ENCODE measurements around the gene CD300A. TPM values are rescaled to one million over a fixed set of nuclear protein-coding genes. Genes with fewer than 3 reads are reported as not detected.

Gene CD300A
- total and polyA plus RNA-seq, 5 donors from 2014 or later, result 0.39 to 4.8 (median 3.0) TPM

GRCh38 chr17:74521701-74522201, 55.3 kb downstream of the CD300A start:
- ATAC-seq (ENCODE audit: low read depth in 2 of 2), result peak in 1 of 2 donors; percentile 8
- Mint-ChIP-seq H3K36me3 (no peaks in the 10 kb centered on the region), H3K9me3 (peaks cover 0 to 12% (median 4%) of the 10 kb centered on the region in 7 donors), H3K27ac (no peak overlapping the region), H3K27me3 (peaks cover 11% of the 10 kb centered on the region), H3K4me1 (no peaks in the 10 kb centered on the region), H3K4me3 (no peak overlapping the region)
- Histone ChIP-seq H3K4me3 (ENCODE audit: low read depth, low read length) (no peak overlapping the region), H3K27me3 (ENCODE audit: control insufficient read depth, insufficient read depth, low read length) (no peaks in the 10 kb centered on the region), H3K36me3 (ENCODE audit: control insufficient read depth, insufficient read depth, low read length) (no peaks in the 10 kb centered on the region), H3K4me1 (ENCODE audit: control insufficient read depth, insufficient read depth, low read length, poor library complexity, severe bottlenecking) (no peaks in the 10 kb centered on the region), H3K9me3 (ENCODE audit: control insufficient read depth in 2 of 2, low read length in 2 of 2) (peaks cover 0 to 3% of the 10 kb centered on the region in 2 experiments), H3K27ac (ENCODE audit: insufficient read depth, low read length, poor library complexity, severe bottlenecking) (no peak overlapping the region)
- no peak for DNase-seq

DNA sequence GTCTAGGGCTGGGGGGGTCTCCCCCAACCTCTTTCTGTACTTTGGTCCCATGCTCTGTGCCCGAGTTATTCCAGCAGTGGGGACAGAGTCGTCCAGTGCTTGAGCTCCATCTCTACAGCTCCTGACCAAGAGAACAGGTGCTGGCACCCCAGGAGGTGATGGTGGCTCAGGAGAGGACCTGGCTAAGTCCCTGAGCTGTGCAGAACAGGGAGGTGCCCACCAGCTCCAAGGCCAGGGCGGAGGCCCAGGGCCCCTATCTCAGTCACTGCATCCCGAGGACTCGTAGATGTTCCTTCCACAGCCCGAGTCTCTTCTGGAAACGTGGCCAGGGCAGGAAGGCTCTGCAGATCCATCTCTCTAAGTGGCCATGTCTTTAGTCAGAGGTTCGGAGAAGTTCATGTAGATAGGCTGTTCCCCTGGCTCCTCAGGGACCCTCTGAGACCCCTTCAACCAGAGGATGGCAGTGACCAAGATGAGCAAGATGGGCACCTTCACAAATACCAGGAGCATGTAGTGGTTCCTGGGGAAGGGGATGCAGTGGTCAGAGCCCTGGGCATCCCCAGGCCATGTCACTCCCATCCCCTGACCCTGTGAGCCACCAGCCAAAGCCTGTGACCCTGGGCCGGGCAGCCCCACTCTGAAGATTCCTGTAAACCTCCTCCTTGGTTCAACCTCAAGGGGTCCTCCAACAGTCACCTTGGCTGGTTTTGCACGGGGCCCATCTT, 56.1 kb downstream of the CD300A start:
- DNase-seq, result no peak
- no peak for ATAC-seq (ENCODE audit: low read depth in 2 of 2)
- Histone ChIP-seq H3K9me3 (ENCODE audit: control insufficient read depth in 2 of 2, low read length in 2 of 2) (peaks cover 0 to 3% of the 10 kb centered on the region in 2 experiments), H3K36me3 (ENCODE audit: control insufficient read depth, insufficient read depth, low read length) (no peaks in the 10 kb centered on the region), H3K27me3 (ENCODE audit: control insufficient read depth, insufficient read depth, low read length) (no peaks in the 10 kb centered on the region), H3K4me1 (ENCODE audit: control insufficient read depth, insufficient read depth, low read length, poor library complexity, severe bottlenecking) (no peaks in the 10 kb centered on the region), H3K4me3 (ENCODE audit: low read depth, low read length) (no peak overlapping the region), H3K27ac (ENCODE audit: insufficient read depth, low read length, poor library complexity, severe bottlenecking) (no peak overlapping the region)
- Mint-ChIP-seq H3K4me1 (no peaks in the 10 kb centered on the region), H3K27me3 (peaks cover 16% of the 10 kb centered on the region), H3K27ac (no peak overlapping the region), H3K36me3 (no peaks in the 10 kb centered on the region), H3K4me3 (no peak overlapping the region), H3K9me3 (peaks cover 0 to 12% (median 4%) of the 10 kb centered on the region in 7 donors)

DNA sequence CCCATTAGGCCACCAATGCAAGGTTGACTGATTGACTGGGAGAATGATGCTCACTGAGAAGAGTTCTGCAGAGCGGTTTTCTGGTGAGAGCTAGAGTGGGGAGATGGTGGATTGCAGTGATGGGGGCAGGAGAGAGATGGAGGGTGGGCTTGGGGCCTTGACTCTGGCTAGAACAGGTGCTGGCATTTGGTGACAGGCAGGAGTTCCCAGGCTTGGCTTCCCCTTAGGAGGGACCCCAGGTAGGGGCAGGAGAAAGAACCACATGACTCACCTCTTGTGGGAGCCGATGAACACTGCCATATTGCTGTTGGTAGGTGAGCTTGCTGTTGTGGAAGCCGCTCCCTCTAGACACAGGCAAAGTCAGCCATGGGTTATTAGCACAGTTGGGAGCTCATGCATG, 56.9 kb downstream of the CD300A start:
- Mint-ChIP-seq H3K4me3 (no peak overlapping the region), H3K4me1 (no peaks in the 10 kb centered on the region), H3K27me3 (peaks cover 16% of the 10 kb centered on the region), H3K27ac (no peak overlapping the region), H3K9me3 (peaks cover 0 to 8% (median 3%) of the 10 kb centered on the region in 7 donors), H3K36me3 (no peaks in the 10 kb centered on the region)
- H3K27me3 ChIP-seq (ENCODE audit: control insufficient read depth, insufficient read depth, low read length), result no peaks in the 10 kb centered on the region
- H3K36me3 ChIP-seq (ENCODE audit: control insufficient read depth, insufficient read depth, low read length), result no peaks in the 10 kb centered on the region
- H3K4me3 ChIP-seq (ENCODE audit: low read depth, low read length), result no peak overlapping the region
- ATAC-seq (ENCODE audit: low read depth in 2 of 2) (no peak), DNase-seq (no peak)
- no peak overlapping the region for H3K27ac ChIP-seq (ENCODE audit: insufficient read depth, low read length, poor library complexity, severe bottlenecking)
- no peaks in the 10 kb centered on the region for H3K4me1 ChIP-seq (ENCODE audit: control insufficient read depth, insufficient read depth, low read length, poor library complexity, severe bottlenecking)
- peaks cover 0 to 2% of the 10 kb centered on the region in 2 experiments for H3K9me3 ChIP-seq (ENCODE audit: control insufficient read depth in 2 of 2, low read length in 2 of 2)

GRCh38 chr17:74524653-74525464, 58.4 kb downstream of the CD300A start:
- no peak for DNase-seq
- no peak overlapping the region for H3K4me3 ChIP-seq (ENCODE audit: low read depth, low read length)
- H3K9me3 Mint-ChIP-seq, result peaks cover 0 to 3% (median 0%) of the 10 kb centered on the region in 7 donors
- H3K4me3 Mint-ChIP-seq, result no peak overlapping the region
- no peak overlapping the region for H3K27ac ChIP-seq (ENCODE audit: insufficient read depth, low read length, poor library complexity, severe bottlenecking)
- no peaks in the 10 kb centered on the region for H3K27me3 ChIP-seq (ENCODE audit: control insufficient read depth, insufficient read depth, low read length)
- H3K36me3 Mint-ChIP-seq, result no peaks in the 10 kb centered on the region
- no peaks in the 10 kb centered on the region for H3K4me1 Mint-ChIP-seq
- H3K27ac Mint-ChIP-seq, result no peak overlapping the region
- H3K27me3 Mint-ChIP-seq, result peaks cover 9% of the 10 kb centered on the region
- H3K9me3 ChIP-seq (ENCODE audit: control insufficient read depth in 2 of 2, low read length in 2 of 2), result no peaks in the 10 kb centered on the region
- H3K36me3 ChIP-seq (ENCODE audit: control insufficient read depth, insufficient read depth, low read length), result no peaks in the 10 kb centered on the region
- H3K4me1 ChIP-seq (ENCODE audit: control insufficient read depth, insufficient read depth, low read length, poor library complexity, severe bottlenecking), result no peaks in the 10 kb centered on the region
- no peak for ATAC-seq (ENCODE audit: low read depth in 2 of 2)

DNA sequence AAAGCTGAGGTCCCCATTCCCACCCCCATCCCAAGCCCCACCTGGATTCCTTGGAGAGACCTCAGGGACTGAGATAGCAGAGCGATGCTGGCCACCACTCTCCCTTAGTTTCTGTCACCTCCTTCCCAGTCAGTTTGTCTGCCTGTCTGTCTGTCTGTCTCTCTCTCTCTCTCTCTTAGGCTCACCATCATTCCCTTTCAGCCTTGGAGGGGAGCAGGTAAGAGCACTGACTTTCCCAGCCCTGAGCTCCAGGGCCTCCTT, 59.0 kb downstream of the CD300A start:
- DNase-seq, result no peak
- no peaks in the 10 kb centered on the region for H3K36me3 Mint-ChIP-seq
- Histone ChIP-seq H3K36me3 (ENCODE audit: control insufficient read depth, insufficient read depth, low read length) (no peaks in the 10 kb centered on the region), H3K4me1 (ENCODE audit: control insufficient read depth, insufficient read depth, low read length, poor library complexity, severe bottlenecking) (no peaks in the 10 kb centered on the region), H3K27me3 (ENCODE audit: control insufficient read depth, insufficient read depth, low read length) (no peaks in the 10 kb centered on the region), H3K4me3 (ENCODE audit: low read depth, low read length) (no peak overlapping the region), H3K9me3 (ENCODE audit: control insufficient read depth in 2 of 2, low read length in 2 of 2) (no peaks in the 10 kb centered on the region), H3K27ac (ENCODE audit: insufficient read depth, low read length, poor library complexity, severe bottlenecking) (no peak overlapping the region)
- peak overlapping the region in 1 of 3 donors; percentile 91 for H3K27ac Mint-ChIP-seq
- H3K4me3 Mint-ChIP-seq, result no peak overlapping the region
- H3K9me3 Mint-ChIP-seq, result peaks cover 0 to 3% (median 0%) of the 10 kb centered on the region in 7 donors
- peaks cover 7% of the 10 kb centered on the region for H3K27me3 Mint-ChIP-seq
- H3K4me1 Mint-ChIP-seq, result no peaks in the 10 kb centered on the region
- no peak for ATAC-seq (ENCODE audit: low read depth in 2 of 2)

DNA sequence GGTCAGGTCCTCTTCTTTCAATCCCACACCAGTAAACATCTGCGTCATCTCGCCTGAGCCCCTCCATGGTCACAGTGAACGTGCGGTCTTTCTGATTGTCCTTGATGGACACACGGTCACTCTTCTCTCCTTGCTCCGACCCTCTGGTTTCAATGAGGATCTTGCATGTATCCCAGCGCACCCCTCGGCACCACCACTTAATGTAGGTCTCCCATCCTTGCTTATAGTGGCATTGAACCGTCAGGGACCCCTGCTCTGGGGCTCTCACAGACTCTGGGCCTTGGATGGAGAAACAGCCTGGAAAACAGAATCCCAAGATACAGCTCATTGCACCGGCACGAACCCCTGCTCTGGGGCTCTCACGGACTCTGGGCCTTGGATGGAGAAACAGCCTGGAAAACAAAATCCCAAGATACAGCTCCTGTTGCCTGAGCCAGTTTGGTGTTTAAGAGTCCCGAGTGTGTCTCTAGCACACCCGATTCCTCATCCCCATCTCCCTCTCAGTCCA, 59.4 kb downstream of the CD300A start:
- Histone ChIP-seq H3K36me3 (ENCODE audit: control insufficient read depth, insufficient read depth, low read length) (no peaks in the 10 kb centered on the region), H3K4me1 (ENCODE audit: control insufficient read depth, insufficient read depth, low read length, poor library complexity, severe bottlenecking) (no peaks in the 10 kb centered on the region), H3K4me3 (ENCODE audit: low read depth, low read length) (no peak overlapping the region), H3K9me3 (ENCODE audit: control insufficient read depth in 2 of 2, low read length in 2 of 2) (no peaks in the 10 kb centered on the region), H3K27ac (ENCODE audit: insufficient read depth, low read length, poor library complexity, severe bottlenecking) (no peak overlapping the region), H3K27me3 (ENCODE audit: control insufficient read depth, insufficient read depth, low read length) (no peaks in the 10 kb centered on the region)
- Mint-ChIP-seq H3K27ac (no peak overlapping the region), H3K4me1 (no peaks in the 10 kb centered on the region), H3K36me3 (no peaks in the 10 kb centered on the region), H3K9me3 (peaks cover 0 to 3% (median 0%) of the 10 kb centered on the region in 7 donors), H3K27me3 (peaks cover 7% of the 10 kb centered on the region), H3K4me3 (no peak overlapping the region)
- DNase-seq (no peak), ATAC-seq (ENCODE audit: low read depth in 2 of 2) (no peak)

DNA sequence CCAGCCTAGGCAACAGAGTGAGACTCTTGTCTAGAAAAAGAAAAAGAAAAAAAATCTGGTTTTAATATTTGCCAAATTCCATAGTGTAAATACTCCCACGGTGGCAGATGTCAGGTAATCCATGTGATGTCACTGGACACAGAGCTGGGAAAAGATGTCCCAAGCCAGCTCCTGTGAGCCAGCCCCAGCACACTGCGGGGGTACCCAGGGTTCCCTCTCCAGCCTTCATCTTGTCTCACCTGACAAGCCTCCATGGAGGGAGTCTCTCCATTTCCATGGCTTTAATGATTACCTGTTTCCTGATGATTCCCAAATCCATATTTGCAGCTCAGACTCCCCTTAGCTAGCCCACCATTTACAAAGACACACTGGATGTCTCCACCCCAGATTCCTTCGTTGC, 60.2 kb downstream of the CD300A start:
- H3K27ac ChIP-seq (ENCODE audit: insufficient read depth, low read length, poor library complexity, severe bottlenecking), result no peak overlapping the region
- peaks cover 13% of the 10 kb centered on the region for H3K27me3 Mint-ChIP-seq

More for the DNA sequence above, 60.2 kb downstream of the CD300A start:
- DNase-seq (no peak), ATAC-seq (ENCODE audit: low read depth in 2 of 2) (no peak)
- Histone ChIP-seq H3K4me1 (ENCODE audit: control insufficient read depth, insufficient read depth, low read length, poor library complexity, severe bottlenecking) (no peaks in the 10 kb centered on the region), H3K9me3 (ENCODE audit: control insufficient read depth in 2 of 2, low read length in 2 of 2) (no peaks in the 10 kb centered on the region), H3K27me3 (ENCODE audit: control insufficient read depth, insufficient read depth, low read length) (no peaks in the 10 kb centered on the region), H3K4me3 (ENCODE audit: low read depth, low read length) (no peak overlapping the region), H3K36me3 (ENCODE audit: control insufficient read depth, insufficient read depth, low read length) (no peaks in the 10 kb centered on the region)
- Mint-ChIP-seq H3K4me3 (no peak overlapping the region), H3K9me3 (peaks cover 0 to 3% (median 0%) of the 10 kb centered on the region in 7 donors), H3K27ac (no peak overlapping the region), H3K36me3 (no peaks in the 10 kb centered on the region), H3K4me1 (no peaks in the 10 kb centered on the region)
